ENCODE results near the gene ZNF529. TPM values are rescaled to one million over a fixed set of nuclear protein-coding genes. Genes with fewer than 3 reads are reported as not detected.

The ZNF529 gene
- total and polyA plus RNA-seq, 7 donors = 0.60 to 25.2 (median 14.2) TPM

GRCh38 chr19:36579255-36579654 lies 6.2 kb upstream of the ZNF529 start:
- TF ChIP-seq EP300 (IDR thresholded peaks at IDR 0.05) = no peak
- TF ChIP-seq CTCF (IDR thresholded peaks at IDR 0.05) = no peak
- TF ChIP-seq POLR2AphosphoS5 (IDR thresholded peaks at IDR 0.05) = no peak
- TF ChIP-seq POLR2A (IDR thresholded peaks at IDR 0.05) = no peak

GRCh38 chr19:36577271-36577996 lies 4.3 kb upstream of the ZNF529 start:
- peaks cover 0 to 16% (median 12%) of the 10 kb centered on the region in 4 donors for H3K4me1 ChIP-seq
- peaks cover 0 to 12% (median 0%) of the 10 kb centered on the region in 4 donors for H3K9me3 ChIP-seq
- DNase-seq = no peak
- no peaks in the 10 kb centered on the region for H3K27me3 ChIP-seq
- TF ChIP-seq POLR2AphosphoS5 (IDR thresholded peaks at IDR 0.05) = no peak
- no peak for TF ChIP-seq EP300 (IDR thresholded peaks at IDR 0.05)
- no peak for TF ChIP-seq CTCF (IDR thresholded peaks at IDR 0.05)
- no peak for TF ChIP-seq POLR2A (IDR thresholded peaks at IDR 0.05)
- H3K36me3 ChIP-seq = peaks cover 0 to 68% (median 36%) of the 10 kb centered on the region in 4 donors
- 96 to 98% methylated on average over 3 of the region's 3 CpGs for WGBS, 2 donors
- intact Hi-C loops (cut with DNase I) = loop anchor here (10.0 kb wide), 1 partner anchor 87 kb away; the partner anchor contains the start of gene ZNF461
- H3K4me3 ChIP-seq = no peak overlapping the region
- no peak overlapping the region for H3K27ac ChIP-seq

More at GRCh38 chr19:36579255-36579654, 6.2 kb upstream of the ZNF529 start:
- H3K9me3 ChIP-seq = peaks cover 0 to 12% (median 0%) of the 10 kb centered on the region in 4 donors
- no peak overlapping the region for H3K27ac ChIP-seq
- peaks cover 0 to 73% (median 36%) of the 10 kb centered on the region in 4 donors for H3K36me3 ChIP-seq
- H3K4me3 ChIP-seq = no peak overlapping the region
- H3K27me3 ChIP-seq = no peaks in the 10 kb centered on the region
- intact Hi-C loops (cut with DNase I) = loop anchor here (10.0 kb wide), 1 partner anchor 86 kb away; the partner anchor contains the start of gene ZNF461
- peaks cover 0 to 8% (median 3%) of the 10 kb centered on the region in 4 donors for H3K4me1 ChIP-seq
- no peak for DNase-seq

- Histone ChIP-seq H3K4me1 (peaks cover 0 to 24% (median 18%) of the 10 kb centered on the region in 4 donors), H3K36me3 (peaks cover 0 to 60% (median 18%) of the 10 kb centered on the region in 4 donors), H3K9me3 (peaks cover 0 to 12% (median 0%) of the 10 kb centered on the region in 4 donors), H3K4me3 (no peak overlapping the region), H3K27me3 (no peaks in the 10 kb centered on the region), H3K27ac (no peak overlapping the region)
- no peak for DNase-seq
- TF ChIP-seq EP300 (IDR thresholded peaks at IDR 0.05) (no peak), POLR2AphosphoS5 (IDR thresholded peaks at IDR 0.05) (no peak), POLR2A (IDR thresholded peaks at IDR 0.05) (no peak), CTCF (IDR thresholded peaks at IDR 0.05) (no peak)
- 75 to 77% methylated on average over 2 of the region's 2 CpGs for WGBS, 2 donors
- intact Hi-C loops (cut with DNase I) = loop anchor here (5.0 to 10.0 kb wide), 3 partner anchors 47 to 90 kb away; partner anchors contain the start of genes ZNF260, ZNF461 and ZNF566
These were observed 1.6 kb upstream of the ZNF529 start for GRCh38 chr19:36574741-36575140.

GRCh38 chr19:36573895-36574720 lies 1.0 kb upstream of the ZNF529 start:
- peak overlapping the region; percentile 62 to 93 (median 86) for H3K4me3 ChIP-seq
- H3K36me3 ChIP-seq = peaks cover 0 to 60% (median 18%) of the 10 kb centered on the region in 4 donors
- no peaks in the 10 kb centered on the region for H3K27me3 ChIP-seq
- H3K4me1 ChIP-seq = peaks cover 0 to 24% (median 18%) of the 10 kb centered on the region in 4 donors
- intact Hi-C loops (cut with DNase I) = loop anchor here (5.0 to 10.0 kb wide), 3 partner anchors 47 to 91 kb away; partner anchors contain the start of genes ZNF260, ZNF461 and ZNF566
- WGBS, 2 donors = 33 to 34% methylated on average over 18 of the region's 18 CpGs
- peaks cover 0 to 14% (median 0%) of the 10 kb centered on the region in 4 donors for H3K9me3 ChIP-seq
- no peak for TF ChIP-seq EP300 (IDR thresholded peaks at IDR 0.05)
- H3K27ac ChIP-seq = peak overlapping the region; percentile 79 to 89 (median 84)
- no peak for DNase-seq

All from sigmoid colon (tissue), 7 donors.